MCF 10A (cell line): ENCODE data around the gene NPY2R. TPM values are rescaled to one million over a fixed set of nuclear protein-coding genes. Genes with fewer than 3 reads are reported as not detected.

Experiments
- BruUV-seq: library from RNA; stranded (reverse); fragments of 400-500 nt; replicated peaks from 2 replicates; lab custom pipeline; 2021; lab: Mats Ljungman, UMichigan
- CTCF ChIA-PET: fragments of 300-600 bp; sonication (Branson Sonifier 250); formaldehyde crosslinking; extraction: SDS; loops from one replicate; lab custom pipeline; 2021; ENCODE audit warnings: antibody characterized with exemption, inconsistent platforms; lab: Yijun Ruan, JAX
- POLR2A ChIA-PET: fragments of 300-600, 350-650 bp; sonication (Branson Sonifier 250); formaldehyde crosslinking; extraction: SDS; loops from one replicate; lab custom pipeline; 2020; ENCODE audit warnings: antibody characterized with exemption, inconsistent platforms; lab: Yijun Ruan, JAX
- DNase-seq: peaks from one replicate; pipeline ENCODE4 v3.0.0-alpha.2; 2018; ENCODE audit not compliant: unreplicated experiment
- H3K27ac Mint-ChIP-seq: one replicate; pipeline ENCODE4 v1.8.0; 2022; ENCODE audit warnings: mild to moderate bottlenecking, low read depth, mixed read lengths; ENCODE audit not compliant: unreplicated experiment
- H3K27me3 Mint-ChIP-seq: one replicate; pipeline ENCODE4 v1.8.0; 2022; ENCODE audit warnings: mixed read lengths; ENCODE audit not compliant: insufficient read depth, unreplicated experiment
- H3K36me3 Mint-ChIP-seq: one replicate; pipeline ENCODE4 v1.8.0; 2022; ENCODE audit warnings: mild to moderate bottlenecking, moderate library complexity, mixed read lengths; ENCODE audit not compliant: insufficient read depth, unreplicated experiment
- H3K4me1 Mint-ChIP-seq: one replicate; pipeline ENCODE4 v1.8.0; 2022; ENCODE audit warnings: mixed read lengths; ENCODE audit not compliant: insufficient read depth, unreplicated experiment
- H3K4me3 Mint-ChIP-seq: one replicate; pipeline ENCODE4 v1.8.0; 2022; ENCODE audit warnings: mild to moderate bottlenecking, moderate library complexity, mixed read lengths; ENCODE audit not compliant: unreplicated experiment
- H3K9me3 Mint-ChIP-seq: one replicate; pipeline ENCODE4 v1.8.0; 2022; ENCODE audit warnings: mixed read lengths; ENCODE audit not compliant: unreplicated experiment
- CTCF ChIP-seq: fragments of 200-600 bp; IDR thresholded peaks from one replicate; pipeline ENCODE4 v1.8.0; 2022; ENCODE audit warnings: antibody characterized with exemption, mild to moderate bottlenecking; ENCODE audit not compliant: unreplicated experiment
- intact Hi-C: fragments of 100-400 bp; cut with micrococcal nuclease; formaldehyde crosslinking; loops from 2 replicates; pipeline ENCODE4 v1.14.1; 2022
- total RNA-seq: library from RNA; stranded (reverse); gene quantifications from 2 replicates; pipeline ENCODE4 v1.2.3, GENCODE V29; 2022

The NPY2R gene
- total RNA-seq, 1 experiment from 2014 or later, result not detected

GRCh38 chr4:155234206-155234605, 25.8 kb downstream of the NPY2R start:
- POLR2A ChIA-PET, result interaction anchor here (0.6 kb wide), 1 partner anchor 85 kb away, joined by 3 read pairs; no protein-coding TSS in a partner anchor
- peaks cover 9% of the 10 kb centered on the region for H3K4me1 Mint-ChIP-seq
- H3K36me3 Mint-ChIP-seq, result no peaks in the 10 kb centered on the region
- TF ChIP-seq CTCF, result no peak
- CTCF ChIA-PET, result interaction anchor here (1.2 kb wide), 1 partner anchor 9 kb away, joined by 3 read pairs; no protein-coding TSS in a partner anchor
- peak; percentile 30 for DNase-seq
- H3K9me3 Mint-ChIP-seq, result peaks cover 8% of the 10 kb centered on the region
- intact Hi-C loops, result no loop called here
- no peak overlapping the region for H3K27ac Mint-ChIP-seq
- no peaks in the 10 kb centered on the region for H3K27me3 Mint-ChIP-seq
- H3K4me3 Mint-ChIP-seq, result no peak overlapping the region
- BruUV-seq, result no TSS peak

GRCh38 chr4:155237567-155237966, 29.1 kb downstream of the NPY2R start:
- Mint-ChIP-seq H3K27me3 (no peaks in the 10 kb centered on the region), H3K9me3 (peaks cover 16% of the 10 kb centered on the region), H3K4me1 (peaks cover 15% of the 10 kb centered on the region), H3K4me3 (no peak overlapping the region), H3K36me3 (no peaks in the 10 kb centered on the region), H3K27ac (no peak overlapping the region)
- DNase-seq, result no peak
- BruUV-seq, result no TSS peak
- POLR2A ChIA-PET, result interaction anchor here (0.6 kb wide), 1 partner anchor 992 kb away, joined by 3 read pairs; no protein-coding TSS in a partner anchor
- TF ChIP-seq CTCF, result no peak
- intact Hi-C loops, result no loop called here
- CTCF ChIA-PET, result no interaction called here

GRCh38 chr4:155241225-155241624, 32.8 kb downstream of the NPY2R start:
- no peak for TF ChIP-seq CTCF
- H3K27me3 Mint-ChIP-seq, result no peaks in the 10 kb centered on the region
- intact Hi-C loops, result no loop called here
- CTCF ChIA-PET, result no interaction called here
- no peak overlapping the region for H3K27ac Mint-ChIP-seq
- no peak overlapping the region for H3K4me3 Mint-ChIP-seq
- peaks cover 9% of the 10 kb centered on the region for H3K9me3 Mint-ChIP-seq
- BruUV-seq, result no TSS peak
- peaks cover 6% of the 10 kb centered on the region for H3K36me3 Mint-ChIP-seq
- POLR2A ChIA-PET, result no interaction called here
- peaks cover 6% of the 10 kb centered on the region for H3K4me1 Mint-ChIP-seq
- DNase-seq, result no peak

- Mint-ChIP-seq H3K36me3 (peaks cover 6% of the 10 kb centered on the region), H3K4me3 (no peak overlapping the region), H3K9me3 (peaks cover 9% of the 10 kb centered on the region), H3K27ac (no peak overlapping the region), H3K27me3 (no peaks in the 10 kb centered on the region), H3K4me1 (peaks cover 6% of the 10 kb centered on the region)
- ChIA-PET CTCF (no interaction called here), POLR2A (no interaction called here)
- no TSS peak for BruUV-seq
- DNase-seq, result no peak
- intact Hi-C loops, result no loop called here
- TF ChIP-seq CTCF, result no peak
These were observed 33.2 kb downstream of the NPY2R start for GRCh38 chr4:155241664-155242063.
